Tibial artery (tissue), 4 donors: Measurements from ENCODE around the gene TOR1B.
A peak's percentile ranks its signal among the peaks of the same experiment; 100 is the strongest.
"Not testable (repeated sequence)": the region's sequence is repeated elsewhere in the genome, so short reads cannot be mapped to it uniquely, and the experiment has no call there.

Experiments
- DNase-seq, 2 donors: peaks; one replicate each; pipeline ENCODE4 v3.0.0-alpha.2; 2019
- H3K27ac ChIP-seq, 2 donors: fragments of 200-600 bp; sonication (generic) in 1 of 2; 1 replicate in 1 of 2; 2 replicates in 1 of 2; pipeline ENCODE4 v1.5.1; 2018 to 2019; ENCODE audit warnings: mild to moderate bottlenecking in 1 of 2
- H3K27me3 ChIP-seq, 2 donors: fragments of 200-600 bp; sonication (generic) in 1 of 2; one replicate each; pipeline versions ENCODE4 v1.5.1 to v1.6.0; 2016 to 2019
- H3K36me3 ChIP-seq, 3 donors: fragments of 200-600 bp; sonication (generic) in 2 of 3; one replicate each; pipeline ENCODE4 v1.5.1; 2016 to 2019; ENCODE audit warnings: mild to moderate bottlenecking in 2 of 3
- H3K4me1 ChIP-seq, 4 donors: fragments of 200-600 bp; sonication (generic) in 2 of 4; 1 replicate in 3 of 4; 2 replicates in 1 of 4; pipeline ENCODE4 v1.5.1; 2016 to 2019
- H3K4me3 ChIP-seq, 2 donors: fragments of 200-600 bp; sonication (generic) in 1 of 2; 1 replicate in 1 of 2; 2 replicates in 1 of 2; pipeline ENCODE4 v1.5.1; 2018 to 2019; ENCODE audit warnings: mild to moderate bottlenecking in 2 of 2
- H3K9me3 ChIP-seq, 3 donors: fragments of 200-600 bp; sonication (generic) in 1 of 3; one replicate each; pipeline ENCODE4 v1.5.1; 2016 to 2019
- intact Hi-C: fragments of 100-400 bp; cut with DNase I; formaldehyde crosslinking; loops from one replicate; pipeline ENCODE4 v1.15.0; 2023; ENCODE audit warnings: low total_unique reads
- TF ChIP-seq, protein P1 (sequence below), 2 experiments: fragments of 200-600 bp in 1 of 2; fragments of 450-650 bp in 1 of 2; IDR thresholded peaks; one replicate each; pipeline ENCODE4 v1.5.1; 2017 to 2019; ENCODE audit warnings: antibody characterized with exemption in 2 of 2, mild to moderate bottlenecking in 1 of 2, moderate library complexity in 1 of 2

TOR1B gene

DNA sequence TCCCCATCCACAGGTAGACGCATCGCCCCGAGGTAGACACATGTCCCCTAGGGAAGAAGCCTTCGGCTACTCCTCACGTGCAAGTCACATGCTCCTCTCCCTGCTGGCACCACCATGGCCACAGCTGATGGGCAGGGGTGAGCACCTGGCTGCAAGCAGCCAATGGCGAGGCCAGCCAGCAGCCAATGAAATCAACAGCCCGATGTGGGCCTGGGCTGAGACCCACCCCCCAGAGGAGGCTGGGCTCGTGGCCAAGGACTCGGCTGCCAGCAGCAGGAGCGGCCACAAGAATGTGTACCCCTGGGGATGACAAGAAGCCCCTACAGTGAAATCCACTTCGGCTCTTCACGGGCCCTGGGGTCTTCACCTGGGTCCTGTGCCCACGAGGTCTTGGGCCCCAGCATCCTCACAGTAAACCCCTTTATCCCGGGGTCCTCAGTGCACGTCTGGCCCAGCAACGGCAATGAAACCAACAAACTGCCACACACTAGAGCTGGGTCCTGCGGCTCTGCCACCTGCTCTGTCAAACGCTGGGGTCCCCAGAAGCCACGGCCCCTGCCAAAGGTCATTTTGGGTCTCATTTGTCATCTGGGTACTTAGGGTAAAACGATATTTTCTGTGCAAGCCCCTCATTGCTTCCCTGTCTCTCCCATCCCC, 28.1 kb upstream of the TOR1B start:
- intact Hi-C loops: no loop called here
- H3K27ac ChIP-seq: no peak overlapping the region
- no peaks in the 10 kb centered on the region for H3K27me3 ChIP-seq
- no peaks in the 10 kb centered on the region for H3K9me3 ChIP-seq
- H3K4me3 ChIP-seq: no peak overlapping the region
- H3K4me1 ChIP-seq: peaks cover 0 to 16% (median 12%) of the 10 kb centered on the region in 4 donors
- DNase-seq: no peak
- TF ChIP-seq, protein P1, sequence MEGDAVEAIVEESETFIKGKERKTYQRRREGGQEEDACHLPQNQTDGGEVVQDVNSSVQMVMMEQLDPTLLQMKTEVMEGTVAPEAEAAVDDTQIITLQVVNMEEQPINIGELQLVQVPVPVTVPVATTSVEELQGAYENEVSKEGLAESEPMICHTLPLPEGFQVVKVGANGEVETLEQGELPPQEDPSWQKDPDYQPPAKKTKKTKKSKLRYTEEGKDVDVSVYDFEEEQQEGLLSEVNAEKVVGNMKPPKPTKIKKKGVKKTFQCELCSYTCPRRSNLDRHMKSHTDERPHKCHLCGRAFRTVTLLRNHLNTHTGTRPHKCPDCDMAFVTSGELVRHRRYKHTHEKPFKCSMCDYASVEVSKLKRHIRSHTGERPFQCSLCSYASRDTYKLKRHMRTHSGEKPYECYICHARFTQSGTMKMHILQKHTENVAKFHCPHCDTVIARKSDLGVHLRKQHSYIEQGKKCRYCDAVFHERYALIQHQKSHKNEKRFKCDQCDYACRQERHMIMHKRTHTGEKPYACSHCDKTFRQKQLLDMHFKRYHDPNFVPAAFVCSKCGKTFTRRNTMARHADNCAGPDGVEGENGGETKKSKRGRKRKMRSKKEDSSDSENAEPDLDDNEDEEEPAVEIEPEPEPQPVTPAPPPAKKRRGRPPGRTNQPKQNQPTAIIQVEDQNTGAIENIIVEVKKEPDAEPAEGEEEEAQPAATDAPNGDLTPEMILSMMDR (IDR thresholded peaks at IDR 0.05): no peak
- no peaks in the 10 kb centered on the region for H3K36me3 ChIP-seq

DNA sequence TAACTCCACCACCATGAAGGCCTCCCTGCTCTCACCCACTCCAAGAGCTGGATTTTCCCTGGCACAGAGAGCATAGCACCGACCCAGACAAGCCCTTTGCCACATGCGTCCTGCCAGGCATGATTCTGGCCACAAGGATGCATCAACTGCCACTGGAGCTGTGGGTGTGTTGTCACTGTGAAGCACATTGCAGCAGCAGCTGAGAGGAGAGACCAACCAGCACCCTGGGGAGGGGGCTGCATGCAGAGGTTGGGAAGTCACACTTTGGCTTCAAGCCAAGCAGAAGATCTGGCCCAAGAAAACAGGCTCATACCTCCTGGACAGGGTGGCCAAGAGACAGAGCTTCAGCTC, 27.6 kb upstream of the TOR1B start:
- Histone ChIP-seq H3K4me3 (no peak overlapping the region), H3K36me3 (no peaks in the 10 kb centered on the region), H3K4me1 (peaks cover 0 to 16% (median 12%) of the 10 kb centered on the region in 4 donors), H3K27me3 (no peaks in the 10 kb centered on the region), H3K27ac (no peak overlapping the region), H3K9me3 (no peaks in the 10 kb centered on the region)
- DNase-seq: no peak
- intact Hi-C loops: no loop called here
- TF ChIP-seq, protein P1 (IDR thresholded peaks at IDR 0.05): no peak

DNA sequence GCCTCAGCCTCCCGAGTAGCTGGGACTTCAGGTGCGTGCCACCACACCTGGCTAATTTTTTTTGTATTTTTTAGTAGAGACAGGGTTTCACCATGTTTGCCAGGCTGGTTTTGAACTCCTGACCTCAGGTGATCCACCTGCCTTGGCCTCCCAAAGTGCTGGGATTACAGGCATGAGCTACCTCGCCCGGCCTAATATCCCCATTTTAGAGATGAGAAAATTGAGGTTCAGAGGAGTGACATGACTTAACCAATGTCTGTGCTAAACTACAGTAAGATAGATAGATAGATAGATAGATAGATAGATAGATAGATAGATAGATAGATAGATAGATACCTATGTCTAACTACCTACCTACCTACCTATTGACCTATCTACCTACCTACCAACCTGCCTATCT, 26.9 kb upstream of the TOR1B start:
- intact Hi-C loops, H3K27me3 ChIP-seq, DNase-seq, H3K4me3 ChIP-seq, H3K9me3 ChIP-seq, H3K27ac ChIP-seq, H3K36me3 ChIP-seq: not testable (repeated sequence)
- peaks cover 0 to 16% (median 12%) of the 10 kb centered on the region in 4 donors for H3K4me1 ChIP-seq

DNA sequence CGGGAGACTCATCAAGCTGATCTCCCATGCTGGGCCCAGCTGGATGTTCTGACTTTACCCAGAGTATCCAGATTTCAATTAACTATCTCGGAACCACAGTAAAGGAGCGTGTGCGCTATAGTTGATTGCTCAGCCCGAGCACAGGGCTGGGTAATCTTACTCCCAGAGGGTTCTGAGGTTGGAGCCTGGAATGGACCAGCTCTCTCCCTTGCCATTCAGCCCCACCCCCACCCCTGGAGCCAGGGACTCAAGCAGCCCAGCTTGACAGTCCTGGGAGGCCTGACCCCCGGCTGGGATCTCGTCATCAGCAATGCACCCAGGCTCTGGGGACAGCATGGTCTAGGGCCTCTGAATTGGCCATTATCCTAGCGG, 26.4 kb upstream of the TOR1B start:
- no peaks in the 10 kb centered on the region for H3K9me3 ChIP-seq
- TF ChIP-seq, protein P1 (IDR thresholded peaks at IDR 0.05): no peak
- no peaks in the 10 kb centered on the region for H3K27me3 ChIP-seq
- peak overlapping the region; percentile 62 to 63 for H3K27ac ChIP-seq
- H3K36me3 ChIP-seq: no peaks in the 10 kb centered on the region
- no peak overlapping the region for H3K4me3 ChIP-seq
- DNase-seq: no peak
- intact Hi-C loops: no loop called here
- H3K4me1 ChIP-seq: peaks cover 0 to 16% (median 12%) of the 10 kb centered on the region in 4 donors

DNA sequence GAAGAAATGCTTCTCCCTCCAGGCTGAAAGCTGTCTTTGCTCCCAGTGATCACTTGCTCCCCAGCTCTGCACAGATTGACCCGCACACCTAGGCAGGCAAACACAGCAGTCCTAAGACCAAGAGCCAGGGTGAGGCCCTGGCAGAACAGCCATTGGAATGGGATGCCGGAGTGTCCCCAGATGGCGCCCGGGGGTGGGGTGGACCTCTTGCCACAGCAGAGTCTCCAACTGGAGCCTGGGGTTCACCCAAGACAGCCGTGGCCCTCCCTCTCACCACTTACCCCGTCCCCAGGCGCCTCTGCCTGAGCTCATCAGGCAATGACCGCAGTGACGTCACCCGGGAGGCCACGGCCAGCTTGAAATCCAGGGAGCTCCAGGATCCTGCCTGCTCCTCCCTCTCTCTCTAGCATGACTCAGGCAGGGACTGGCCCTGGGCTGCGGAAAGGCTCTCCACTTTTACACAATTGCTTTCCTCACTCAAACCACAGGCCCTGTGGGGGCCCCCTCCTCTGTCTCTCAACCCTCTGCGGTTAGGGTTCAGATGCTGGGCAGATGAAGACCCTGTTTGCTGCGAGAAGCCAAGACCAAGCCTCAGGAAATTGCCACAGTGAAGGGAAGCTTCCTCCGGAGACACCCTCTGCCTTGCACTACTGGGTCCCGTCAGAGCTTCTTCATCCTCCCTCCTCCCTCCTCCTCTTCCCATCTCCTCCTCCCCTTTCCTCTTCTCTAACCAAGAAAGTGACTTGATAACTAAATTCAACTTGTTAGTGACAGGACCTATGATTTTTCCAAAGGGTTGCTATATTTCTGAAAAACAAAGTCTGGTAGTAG, 25.8 kb upstream of the TOR1B start:
- Histone ChIP-seq H3K4me3 (peak overlapping the region in 1 of 2 donors; percentile 21), H3K4me1 (peaks cover 0 to 16% (median 12%) of the 10 kb centered on the region in 4 donors), H3K27me3 (no peaks in the 10 kb centered on the region), H3K9me3 (no peaks in the 10 kb centered on the region), H3K36me3 (no peaks in the 10 kb centered on the region), H3K27ac (peak overlapping the region; percentile 62 to 63)
- intact Hi-C loops: no loop called here
- peak; percentile 97 for DNase-seq
- TF ChIP-seq, protein P1 (IDR thresholded peaks at IDR 0.05): no peak

DNA sequence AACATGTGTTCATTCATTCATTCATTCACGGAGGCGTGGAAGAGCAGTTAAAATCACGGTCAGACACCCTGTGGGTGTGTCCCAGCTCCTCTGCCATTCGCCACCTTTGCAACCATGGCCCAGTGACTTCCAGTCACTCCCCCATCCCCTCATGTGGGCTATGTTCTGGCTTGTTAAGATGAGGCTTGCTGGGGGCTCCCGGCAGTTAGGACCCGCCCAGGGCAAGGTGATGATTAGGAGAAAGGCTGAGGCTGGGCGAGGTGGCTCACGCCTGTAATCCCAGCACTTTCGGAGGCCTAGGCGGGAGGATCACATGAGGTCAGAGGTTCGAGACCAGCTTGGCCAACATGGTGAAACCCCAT, 25.2 kb upstream of the TOR1B start:
- Histone ChIP-seq H3K36me3 (no peaks in the 10 kb centered on the region), H3K27ac (peak overlapping the region in 1 of 2 donors; percentile 63), H3K4me3 (no peak overlapping the region), H3K4me1 (peaks cover 0 to 16% (median 12%) of the 10 kb centered on the region in 4 donors), H3K9me3 (no peaks in the 10 kb centered on the region), H3K27me3 (no peaks in the 10 kb centered on the region)
- DNase-seq: no peak
- intact Hi-C loops: no loop called here
- TF ChIP-seq, protein P1 (IDR thresholded peaks at IDR 0.05): no peak
